OCI-LY7 (cell line): ENCODE results near the gene ANKLE1. TPM values are rescaled to one million over a fixed set of nuclear protein-coding genes. Genes with fewer than 3 reads are reported as not detected.

Source experiments
- BruUV-seq: library from RNA; stranded (reverse); fragments of 400-500 nt; replicated peaks from 2 replicates; lab custom pipeline; 2021; lab: Mats Ljungman, UMichigan
- CTCF ChIA-PET: fragments of 300-600 bp; sonication (Branson Sonifier 250); formaldehyde crosslinking; loops from one replicate; lab custom pipeline; 2022; ENCODE audit warnings: antibody characterized with exemption; ENCODE audit not compliant: unreplicated experiment; lab: Charles Lee
- POLR2A ChIA-PET: fragments of 300-600 bp; sonication (Branson Sonifier 250); formaldehyde crosslinking; loops from one replicate; lab custom pipeline; 2022; ENCODE audit warnings: antibody characterized with exemption; lab: Charles Lee
- DNase-seq: peaks from one replicate; pipeline ENCODE4 v3.0.0-alpha.2; 2015; ENCODE audit warnings: low spot score
- H2AFZ ChIP-seq: fragments of 200-600 bp; sonication (generic), shearing (Covaris generic); 2 replicates; pipeline ENCODE4 v1.6.1; 2014; ENCODE audit warnings: mild to moderate bottlenecking, antibody characterized with exemption, low read length, moderate library complexity
- H3K27ac ChIP-seq: fragments of 200-600 bp; sonication (generic); 2 replicates; pipeline ENCODE4 v1.5.1; 2014; ENCODE audit warnings: mixed run types, low read depth, mild to moderate bottlenecking, moderate library complexity, low read length, inconsistent platforms; ENCODE audit not compliant: poor library complexity, severe bottlenecking
- H3K36me3 ChIP-seq: fragments of 200-600 bp; sonication (generic); 2 replicates; pipeline ENCODE4 v1.6.1; 2014; ENCODE audit warnings: mild to moderate bottlenecking, antibody characterized with exemption, low read length, moderate library complexity, mixed read lengths; ENCODE audit not compliant: insufficient read depth
- H3K4me1 ChIP-seq: fragments of 200-600 bp; sonication (generic); 2 replicates; pipeline ENCODE4 v1.5.1; 2014; ENCODE audit warnings: mild to moderate bottlenecking, low read length; ENCODE audit not compliant: insufficient read depth, poor library complexity, severe bottlenecking
- H3K4me2 ChIP-seq: fragments of 200-600 bp; sonication (generic); 2 replicates; pipeline ENCODE4 v1.6.1; 2014; ENCODE audit warnings: mild to moderate bottlenecking, low read length
- H3K4me3 ChIP-seq: fragments of 200-600 bp; sonication (generic); 2 replicates; pipeline ENCODE4 v1.5.1; 2014; ENCODE audit warnings: mild to moderate bottlenecking, low read depth, low read length; ENCODE audit not compliant: poor library complexity, severe bottlenecking
- H3K79me2 ChIP-seq: fragments of 200-600 bp; sonication (generic); 2 replicates; pipeline ENCODE4 v1.6.1; 2016; ENCODE audit warnings: low read depth, mild to moderate bottlenecking, low read length, moderate library complexity, mixed read lengths; ENCODE audit not compliant: insufficient read depth
- H3K9me2 ChIP-seq: fragments of 200-600 bp; sonication (generic); 2 replicates; pipeline ENCODE4 v1.6.1; 2016; ENCODE audit warnings: mild to moderate bottlenecking, low read length, mixed read lengths; ENCODE audit not compliant: insufficient read depth
- H3K9me3 ChIP-seq: fragments of 200-600 bp; sonication (generic); 2 replicates; pipeline ENCODE4 v1.6.1; 2014; ENCODE audit warnings: mild to moderate bottlenecking, mixed run types, low read length, mixed read lengths
- H4K20me1 ChIP-seq: fragments of 200-600 bp; sonication (generic); 2 replicates; pipeline ENCODE4 v1.6.1; 2014; ENCODE audit warnings: mild to moderate bottlenecking, antibody characterized with exemption, low read length, moderate library complexity, mixed read lengths; ENCODE audit not compliant: insufficient read depth
- CTCF ChIP-seq: fragments of 200-600 bp; sonication (generic); conservative IDR thresholded peaks from 2 replicates; pipeline ENCODE4 v1.5.1; 2014; ENCODE audit warnings: mild to moderate bottlenecking, antibody characterized with exemption, low read length, moderate library complexity, mixed read lengths
- EZH2phosphoT487 ChIP-seq: fragments of 200-600 bp; sonication (generic); IDR thresholded peaks from 2 replicates; pipeline ENCODE4 v1.6.1; 2018; ENCODE audit warnings: low read depth, borderline replicate concordance, mild to moderate bottlenecking, mixed run types, antibody characterized with exemption, low read length, moderate library complexity, mixed read lengths
- intact Hi-C: fragments of 100-400 bp; cut with micrococcal nuclease; formaldehyde crosslinking; loops from one replicate; pipeline ENCODE4 v1.10.0; 2022; ENCODE audit not compliant: unreplicated experiment
- total RNA-seq, 2 experiments: library from RNA; depleted of rRNA in 1 of 2; stranded (reverse); fragments of >200 nt in 1 of 2; shearing (Covaris generic) in 1 of 2; gene quantifications; 2 replicates each; pipeline ENCODE4 v1.2.3, GENCODE V29; 2014 to 2022

Gene ANKLE1
- total RNA-seq, 2 experiments from 2014 or later, result 45.1 to 59.4 TPM

- Histone ChIP-seq H4K20me1 (no peaks in the 10 kb centered on the region), H2AFZ (no peak overlapping the region), H3K79me2 (peaks cover 13% of the 10 kb centered on the region; the same call in 1 of the 2 replicates), H3K9me2 (no peaks in the 10 kb centered on the region), H3K9me3 (no peaks in the 10 kb centered on the region), H3K4me3 (no peak overlapping the region), H3K36me3 (peaks cover 41% of the 10 kb centered on the region), H3K4me2 (no peak overlapping the region), H3K27ac (no peak overlapping the region), H3K4me1 (peaks cover 9% of the 10 kb centered on the region)
- no peak for DNase-seq
- ChIA-PET POLR2A (no interaction called here), CTCF (interaction anchor here (0.6 kb wide), 1 partner anchor 23 kb away, joined by 3 read pairs; no protein-coding TSS in a partner anchor)
- TF ChIP-seq EZH2phosphoT487 (no peak), CTCF (no peak)
- BruUV-seq, result no TSS peak
- intact Hi-C loops, result no loop called here
These were observed 4.6 kb downstream of the ANKLE1 start for GRCh38 chr19:17286263-17286662.

DNA sequence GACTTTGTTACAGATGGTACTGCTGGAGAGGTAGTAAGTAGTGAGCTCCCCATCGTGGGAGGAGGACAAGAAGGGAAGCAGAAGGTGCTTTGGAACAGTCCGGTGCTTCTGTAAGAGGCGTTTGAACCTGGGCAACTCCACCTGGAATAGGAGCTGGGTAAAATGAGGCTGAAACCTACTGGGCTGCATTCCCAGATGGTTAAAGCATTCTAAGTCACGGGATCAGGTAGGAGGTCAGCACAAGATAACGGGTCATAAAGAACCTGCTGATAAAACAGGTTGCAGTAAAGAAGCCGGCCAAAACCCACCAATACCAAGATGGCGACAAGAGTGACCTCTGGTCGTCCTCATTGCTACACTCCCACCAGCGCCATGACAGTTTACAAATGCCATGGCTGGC lies 5.1 kb downstream of the ANKLE1 start:
- CTCF ChIA-PET, result interaction anchor here (0.6 kb wide), 1 partner anchor 23 kb away, joined by 3 read pairs; no protein-coding TSS in a partner anchor
- POLR2A ChIA-PET, result interaction anchor here (0.7 kb wide), 1 partner anchor 20 kb away, joined by 4 read pairs; no protein-coding TSS in a partner anchor
- intact Hi-C loops, result no loop called here

More for the DNA sequence above, 5.1 kb downstream of the ANKLE1 start:
- Histone ChIP-seq H3K36me3 (peaks cover 41% of the 10 kb centered on the region), H3K4me1 (peaks cover 6% of the 10 kb centered on the region), H3K79me2 (peaks cover 13% of the 10 kb centered on the region; the same call in 1 of the 2 replicates), H3K27ac (no peak overlapping the region), H3K9me2 (no peaks in the 10 kb centered on the region), H3K4me3 (no peak overlapping the region), H3K9me3 (no peaks in the 10 kb centered on the region), H2AFZ (no peak overlapping the region), H3K4me2 (no peak overlapping the region), H4K20me1 (no peaks in the 10 kb centered on the region)
- no TSS peak for BruUV-seq
- no peak for DNase-seq
- TF ChIP-seq EZH2phosphoT487 (no peak), CTCF (no peak)
